ENCODE measurements around the gene CCDC102A.

DNA sequence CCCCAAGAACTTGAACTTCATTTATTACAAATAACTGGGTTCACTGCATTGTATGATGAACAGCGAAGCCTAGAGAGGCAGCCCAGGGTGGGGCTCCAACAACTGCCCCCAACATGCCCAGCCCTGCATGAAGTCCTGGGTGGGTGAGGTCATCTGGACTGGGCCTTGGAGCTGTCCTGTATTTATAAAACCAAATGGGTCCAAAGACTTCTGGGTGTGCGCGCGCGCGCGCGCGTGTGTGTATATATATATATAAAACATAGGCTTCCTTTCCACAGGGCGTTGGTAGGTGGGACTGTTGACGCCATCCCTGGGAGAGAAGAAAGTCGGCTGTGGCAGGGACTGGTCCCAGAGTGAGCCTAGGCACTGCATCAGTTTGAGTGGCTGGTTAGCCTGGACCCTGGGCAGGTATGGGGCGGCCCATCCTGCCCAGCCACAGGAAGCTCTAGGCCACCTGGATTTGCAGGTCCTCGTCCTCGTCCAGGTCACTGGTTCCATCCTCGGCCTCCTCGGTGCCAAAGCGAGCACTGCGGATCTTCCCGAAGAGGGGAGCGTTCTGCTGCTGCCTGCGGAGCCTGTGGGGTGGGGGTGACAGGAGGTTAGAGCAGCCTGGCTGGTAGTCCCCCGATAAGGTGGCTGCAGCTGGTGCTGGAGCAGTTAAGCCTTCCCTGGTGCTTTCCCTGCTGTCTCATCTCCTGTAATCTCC lies 23.9 kb downstream of the CCDC102A start:
- TF ChIP-seq POLR2A (IDR thresholded peaks at IDR 0.05; ENCODE audit: extremely low read depth, insufficient read length) (no peak), MYC (IDR thresholded peaks at IDR 0.05; ENCODE audit: low read depth, low read length) (no peak)
- TF ChIP-seq, protein P1, sequence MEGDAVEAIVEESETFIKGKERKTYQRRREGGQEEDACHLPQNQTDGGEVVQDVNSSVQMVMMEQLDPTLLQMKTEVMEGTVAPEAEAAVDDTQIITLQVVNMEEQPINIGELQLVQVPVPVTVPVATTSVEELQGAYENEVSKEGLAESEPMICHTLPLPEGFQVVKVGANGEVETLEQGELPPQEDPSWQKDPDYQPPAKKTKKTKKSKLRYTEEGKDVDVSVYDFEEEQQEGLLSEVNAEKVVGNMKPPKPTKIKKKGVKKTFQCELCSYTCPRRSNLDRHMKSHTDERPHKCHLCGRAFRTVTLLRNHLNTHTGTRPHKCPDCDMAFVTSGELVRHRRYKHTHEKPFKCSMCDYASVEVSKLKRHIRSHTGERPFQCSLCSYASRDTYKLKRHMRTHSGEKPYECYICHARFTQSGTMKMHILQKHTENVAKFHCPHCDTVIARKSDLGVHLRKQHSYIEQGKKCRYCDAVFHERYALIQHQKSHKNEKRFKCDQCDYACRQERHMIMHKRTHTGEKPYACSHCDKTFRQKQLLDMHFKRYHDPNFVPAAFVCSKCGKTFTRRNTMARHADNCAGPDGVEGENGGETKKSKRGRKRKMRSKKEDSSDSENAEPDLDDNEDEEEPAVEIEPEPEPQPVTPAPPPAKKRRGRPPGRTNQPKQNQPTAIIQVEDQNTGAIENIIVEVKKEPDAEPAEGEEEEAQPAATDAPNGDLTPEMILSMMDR (IDR thresholded peaks at IDR 0.05; ENCODE audit: low read depth, low read length): no peak
- TF ChIP-seq, protein P2, sequence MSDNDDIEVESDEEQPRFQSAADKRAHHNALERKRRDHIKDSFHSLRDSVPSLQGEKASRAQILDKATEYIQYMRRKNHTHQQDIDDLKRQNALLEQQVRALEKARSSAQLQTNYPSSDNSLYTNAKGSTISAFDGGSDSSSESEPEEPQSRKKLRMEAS (IDR thresholded peaks at IDR 0.05; ENCODE audit: low read depth, low read length): no peak
